ENCODE measurements around the gene OGFOD1.

The OGFOD1 gene

DNA sequence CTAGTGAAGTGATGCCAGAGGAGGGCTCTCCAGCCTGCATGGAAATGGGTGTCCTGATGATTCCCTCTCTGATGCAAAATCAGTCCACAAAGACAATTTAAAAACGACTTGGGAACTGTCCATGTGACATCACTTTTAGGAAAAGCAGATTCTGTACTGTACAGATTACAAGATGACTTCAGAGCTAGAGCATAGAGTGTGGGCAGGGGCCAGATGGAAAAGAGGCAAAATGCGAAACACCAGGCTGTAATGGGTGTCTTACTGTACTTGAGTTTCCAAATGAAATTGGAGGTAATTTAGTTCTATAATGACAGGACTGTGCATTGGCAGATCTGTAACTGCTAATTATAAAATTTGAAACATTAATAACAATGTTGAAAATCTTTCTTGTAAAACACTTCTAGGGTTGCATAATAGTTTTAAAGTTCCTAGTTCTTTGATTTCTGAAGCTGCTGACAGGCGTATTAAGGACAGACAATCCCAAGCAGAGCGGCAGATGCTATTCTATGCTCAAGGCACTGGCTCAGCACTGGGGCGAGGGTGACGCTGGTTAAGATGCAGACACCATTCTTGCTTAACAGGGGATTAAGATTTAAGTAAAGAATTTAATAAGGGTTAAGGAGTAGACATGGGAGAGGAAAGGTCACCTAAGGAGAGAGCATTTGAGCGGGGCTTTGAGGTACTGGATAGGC is 29.6 kb downstream of the OGFOD1 start:
- TF ChIP-seq CTCF (conservative IDR thresholded peaks at IDR 0.05; ENCODE audit: low read length) (no peak), EZH2phosphoT487 (IDR thresholded peaks at IDR 0.05; ENCODE audit: borderline replicate concordance) (no peak)
- no peaks in the 10 kb centered on the region for H3K9me3 ChIP-seq (ENCODE audit: insufficient read depth, low read depth, low read length)
- no peak overlapping the region for H3K9ac ChIP-seq (ENCODE audit: low read depth, low read length, poor library complexity, severe bottlenecking)
- no peaks in the 10 kb centered on the region for H3F3A ChIP-seq (ENCODE audit: low read depth)
- H3K79me2 ChIP-seq (ENCODE audit: insufficient read depth, low read length): no peaks in the 10 kb centered on the region
- no peaks in the 10 kb centered on the region for H4K20me1 ChIP-seq (ENCODE audit: insufficient read depth, low read length, poor library complexity, severe bottlenecking)
- H3K9me2 ChIP-seq (replicated peaks; ENCODE audit: low read depth, low read length): no peaks in the 10 kb centered on the region
- no peak overlapping the region for H2AFZ ChIP-seq (ENCODE audit: low read length)
- no peaks in the 10 kb centered on the region for H3K27me3 ChIP-seq (ENCODE audit: insufficient read depth, low read length, poor library complexity, severe bottlenecking)
- H3K36me3 ChIP-seq (ENCODE audit: insufficient read depth, low read length): peaks cover 36% of the 10 kb centered on the region; the same call in 1 of the 2 replicates
- no peak overlapping the region for H3K4me2 ChIP-seq (ENCODE audit: low read depth, low read length, poor library complexity, severe bottlenecking)
- no peak overlapping the region for H3K4me3 ChIP-seq (ENCODE audit: low read length, poor library complexity, severe bottlenecking)
- H3K4me1 ChIP-seq (ENCODE audit: insufficient read depth, low read length, poor library complexity, severe bottlenecking): peaks cover 12% of the 10 kb centered on the region

GRCh38 chr16:56481468-56482122 is 30.2 kb downstream of the OGFOD1 start:
- H3K9me2 ChIP-seq (replicated peaks; ENCODE audit: low read depth, low read length): no peaks in the 10 kb centered on the region
- no peaks in the 10 kb centered on the region for H3K79me2 ChIP-seq (ENCODE audit: insufficient read depth, low read length)
- no peaks in the 10 kb centered on the region for H3K27me3 ChIP-seq (ENCODE audit: insufficient read depth, low read length, poor library complexity, severe bottlenecking)
- H2AFZ ChIP-seq (ENCODE audit: low read length): no peak overlapping the region
- no peak for TF ChIP-seq CTCF (conservative IDR thresholded peaks at IDR 0.05; ENCODE audit: low read length)
- no peak for TF ChIP-seq EZH2phosphoT487 (IDR thresholded peaks at IDR 0.05; ENCODE audit: borderline replicate concordance)
- H3F3A ChIP-seq (ENCODE audit: low read depth): no peaks in the 10 kb centered on the region
- H3K4me1 ChIP-seq (ENCODE audit: insufficient read depth, low read length, poor library complexity, severe bottlenecking): peaks cover 12% of the 10 kb centered on the region
- no peak overlapping the region for H3K9ac ChIP-seq (ENCODE audit: low read depth, low read length, poor library complexity, severe bottlenecking)
- H4K20me1 ChIP-seq (ENCODE audit: insufficient read depth, low read length, poor library complexity, severe bottlenecking): no peaks in the 10 kb centered on the region
- H3K4me3 ChIP-seq (ENCODE audit: low read length, poor library complexity, severe bottlenecking): no peak overlapping the region
- H3K9me3 ChIP-seq (ENCODE audit: insufficient read depth, low read depth, low read length): no peaks in the 10 kb centered on the region
- H3K36me3 ChIP-seq (ENCODE audit: insufficient read depth, low read length): peaks cover 29% of the 10 kb centered on the region; the same call in 1 of the 2 replicates
- H3K4me2 ChIP-seq (ENCODE audit: low read depth, low read length, poor library complexity, severe bottlenecking): no peak overlapping the region

DNA sequence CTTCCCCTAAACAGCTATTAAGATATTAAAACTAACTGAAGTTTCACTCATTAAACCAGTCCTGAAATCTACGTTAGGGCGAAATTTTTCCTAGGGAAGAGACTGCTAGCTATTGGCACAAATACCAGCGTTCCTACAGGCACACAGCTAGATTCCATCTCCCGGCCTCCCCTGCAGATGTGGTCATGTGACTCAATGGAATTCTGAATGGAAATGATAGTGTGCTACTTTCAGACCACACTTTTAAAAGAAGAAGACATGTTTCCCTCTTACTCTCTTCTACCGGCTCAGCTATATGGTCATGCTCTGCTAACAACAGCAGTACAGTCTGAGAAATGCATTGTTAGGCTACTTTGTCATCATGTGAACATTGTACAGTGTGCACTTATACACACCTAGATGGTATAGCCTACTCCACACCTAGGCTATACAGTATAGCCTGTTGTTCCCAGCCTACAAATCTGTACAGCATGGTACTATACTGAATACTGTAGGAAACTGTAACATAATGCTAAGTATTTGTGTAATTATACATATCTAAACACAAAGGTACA is 31.4 kb downstream of the OGFOD1 start:
- no peak for TF ChIP-seq EZH2phosphoT487 (IDR thresholded peaks at IDR 0.05; ENCODE audit: borderline replicate concordance)

More for the DNA sequence above, 31.4 kb downstream of the OGFOD1 start:
- Histone ChIP-seq H3K79me2 (ENCODE audit: insufficient read depth, low read length) (no peaks in the 10 kb centered on the region), H3K27me3 (ENCODE audit: insufficient read depth, low read length, poor library complexity, severe bottlenecking) (no peaks in the 10 kb centered on the region), H3K9me2 (replicated peaks; ENCODE audit: low read depth, low read length) (no peaks in the 10 kb centered on the region), H3K36me3 (ENCODE audit: insufficient read depth, low read length) (peaks cover 24% of the 10 kb centered on the region; the same call in 1 of the 2 replicates), H3K9me3 (ENCODE audit: insufficient read depth, low read depth, low read length) (no peaks in the 10 kb centered on the region), H3K4me3 (ENCODE audit: low read length, poor library complexity, severe bottlenecking) (no peak overlapping the region), H3K9ac (ENCODE audit: low read depth, low read length, poor library complexity, severe bottlenecking) (no peak overlapping the region), H2AFZ (ENCODE audit: low read length) (no peak overlapping the region), H3K4me2 (ENCODE audit: low read depth, low read length, poor library complexity, severe bottlenecking) (no peak overlapping the region), H3K4me1 (ENCODE audit: insufficient read depth, low read length, poor library complexity, severe bottlenecking) (peaks cover 7% of the 10 kb centered on the region), H4K20me1 (ENCODE audit: insufficient read depth, low read length, poor library complexity, severe bottlenecking) (no peaks in the 10 kb centered on the region), H3F3A (ENCODE audit: low read depth) (no peaks in the 10 kb centered on the region)

Measured in Loucy (cell line).